HCT116 (cell line): Measurements from ENCODE around the gene ELOB.

Source experiments
- ATF3 ChIP-seq: IDR thresholded peaks from 2 replicates; pipeline ENCODE4 v1.6.1; 2012
- CTCF ChIP-seq, 3 experiments: fragments of 200-600 bp in 1 of 3; sonication (generic) in 1 of 3; IDR thresholded peaks in 2 of 3; conservative IDR thresholded peaks in 1 of 3; 2 replicates each; pipeline ENCODE4 v1.5.1; 2012 to 2017; ENCODE audit warnings: low read depth in 2 of 3, low read length in 2 of 3, antibody characterized with exemption in 1 of 3, borderline replicate concordance in 1 of 3, control low read depth in 1 of 3, mild to moderate bottlenecking in 1 of 3, mixed read lengths in 1 of 3, mixed run types in 1 of 3, moderate library complexity in 1 of 3; ENCODE audit not compliant: insufficient read depth in 1 of 3

GRCh38 chr16:2822158-2822495, 45.0 kb upstream of the ELOB start:
- TF ChIP-seq CTCF (IDR thresholded peaks at IDR 0.05 in 2 of 3, conservative IDR thresholded peaks at IDR 0.05 in 1 of 3; ENCODE audit: borderline replicate concordance in 1 of 3, insufficient read depth in 1 of 3, low read depth in 2 of 3, low read length in 2 of 3) (no peak), ATF3 (no peak)
